GM12864 (cell line): ENCODE data around the gene LEFTY1.
"Not testable (repeated sequence)": the region's sequence is repeated elsewhere in the genome, so short reads cannot be mapped to it uniquely, and the experiment has no call there.

Experiments used
- DNase-seq: peaks from one replicate; pipeline ENCODE4 v3.0.0-alpha.2; 2011; ENCODE audit warnings: low read depth
- H3K4me3 ChIP-seq: 2 replicates; pipeline ENCODE4 v1.5.1; 2011; ENCODE audit warnings: mild to moderate bottlenecking, low read depth, low read length, control low read depth
- TF ChIP-seq, protein P1 (sequence below): IDR thresholded peaks from 2 replicates; pipeline ENCODE4 v1.5.1; 2011; ENCODE audit warnings: low read depth, mild to moderate bottlenecking, moderate library complexity, low read length, control low read depth, inconsistent platforms; ENCODE audit errors: missing control alignments

The LEFTY1 gene

GRCh38 chr1:225896494-225896893 lies 7.5 kb upstream of the LEFTY1 start:
- no peak for DNase-seq
- no peak overlapping the region for H3K4me3 ChIP-seq
- TF ChIP-seq, protein P1, sequence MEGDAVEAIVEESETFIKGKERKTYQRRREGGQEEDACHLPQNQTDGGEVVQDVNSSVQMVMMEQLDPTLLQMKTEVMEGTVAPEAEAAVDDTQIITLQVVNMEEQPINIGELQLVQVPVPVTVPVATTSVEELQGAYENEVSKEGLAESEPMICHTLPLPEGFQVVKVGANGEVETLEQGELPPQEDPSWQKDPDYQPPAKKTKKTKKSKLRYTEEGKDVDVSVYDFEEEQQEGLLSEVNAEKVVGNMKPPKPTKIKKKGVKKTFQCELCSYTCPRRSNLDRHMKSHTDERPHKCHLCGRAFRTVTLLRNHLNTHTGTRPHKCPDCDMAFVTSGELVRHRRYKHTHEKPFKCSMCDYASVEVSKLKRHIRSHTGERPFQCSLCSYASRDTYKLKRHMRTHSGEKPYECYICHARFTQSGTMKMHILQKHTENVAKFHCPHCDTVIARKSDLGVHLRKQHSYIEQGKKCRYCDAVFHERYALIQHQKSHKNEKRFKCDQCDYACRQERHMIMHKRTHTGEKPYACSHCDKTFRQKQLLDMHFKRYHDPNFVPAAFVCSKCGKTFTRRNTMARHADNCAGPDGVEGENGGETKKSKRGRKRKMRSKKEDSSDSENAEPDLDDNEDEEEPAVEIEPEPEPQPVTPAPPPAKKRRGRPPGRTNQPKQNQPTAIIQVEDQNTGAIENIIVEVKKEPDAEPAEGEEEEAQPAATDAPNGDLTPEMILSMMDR: no peak

- no peak overlapping the region for H3K4me3 ChIP-seq
- no peak for DNase-seq
- TF ChIP-seq, protein P1: no peak
Measured at GRCh38 chr1:225892307-225892706, 3.4 kb upstream of the LEFTY1 start.

DNA sequence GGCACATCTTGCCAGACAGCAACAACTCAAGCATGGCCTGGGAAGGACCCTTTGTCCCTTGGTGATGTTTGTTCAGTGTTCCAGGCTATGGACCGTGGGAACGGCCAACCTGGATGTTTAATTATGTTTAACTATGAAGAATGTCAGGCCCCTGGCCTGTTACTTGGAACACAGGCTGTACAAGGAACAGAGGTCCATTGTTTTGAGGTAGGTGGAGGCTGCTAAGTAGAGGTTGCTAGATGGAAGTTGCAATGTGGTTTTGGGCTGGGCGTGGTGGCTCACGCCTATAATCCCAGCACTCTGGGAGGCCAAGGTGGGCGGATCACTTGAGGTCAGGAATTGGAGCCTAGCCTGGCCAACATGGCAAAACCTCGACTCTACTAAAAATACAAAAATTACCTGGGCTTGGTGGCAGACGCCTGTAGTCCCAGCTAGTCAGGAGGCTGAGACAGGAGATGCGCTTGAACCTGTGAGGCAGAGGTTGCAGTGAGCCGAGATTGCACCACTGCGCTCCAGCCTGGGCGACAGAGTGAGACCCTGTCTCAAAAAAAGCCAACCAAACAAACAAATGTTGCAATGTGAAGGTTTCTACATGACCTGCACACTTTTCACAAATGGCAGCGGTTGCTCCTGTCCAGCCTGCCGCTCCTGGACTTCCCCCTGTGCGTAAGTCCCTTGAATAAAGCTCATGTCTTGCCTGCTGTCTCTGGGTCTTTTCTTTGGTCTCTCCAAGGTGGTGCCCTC lies 2.5 kb upstream of the LEFTY1 start:
- TF ChIP-seq, protein P1: no peak
- no peak overlapping the region for H3K4me3 ChIP-seq
- no peak for DNase-seq

GRCh38 chr1:225890346-225891228 lies 1.6 kb upstream of the LEFTY1 start:
- no peak overlapping the region for H3K4me3 ChIP-seq
- TF ChIP-seq, protein P1: no peak

DNA sequence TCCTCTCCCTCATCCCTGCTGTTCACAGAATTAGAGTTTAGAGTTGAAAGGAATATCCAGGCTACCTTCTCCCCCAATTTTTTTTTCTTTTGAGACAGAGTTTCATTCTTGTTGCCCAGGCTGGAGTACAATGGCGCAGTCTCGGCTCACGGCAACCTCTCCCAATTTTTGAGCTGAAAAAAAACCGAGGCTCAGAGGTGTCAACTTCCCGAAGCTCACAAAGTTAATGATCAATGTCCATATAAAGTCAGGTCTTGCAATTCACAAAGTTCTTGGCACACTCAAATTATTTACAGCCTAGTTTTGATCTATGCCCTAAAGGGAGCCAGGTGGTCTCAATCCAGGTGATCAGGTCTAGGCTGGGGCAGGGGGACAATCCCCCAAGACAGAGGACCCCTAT lies 797 bp upstream of the LEFTY1 start:
- TF ChIP-seq, protein P1: no peak
- no peak for DNase-seq
- H3K4me3 ChIP-seq: no peak overlapping the region

More at GRCh38 chr1:225890346-225891228, 1.6 kb upstream of the LEFTY1 start:
- DNase-seq: no peak

DNA sequence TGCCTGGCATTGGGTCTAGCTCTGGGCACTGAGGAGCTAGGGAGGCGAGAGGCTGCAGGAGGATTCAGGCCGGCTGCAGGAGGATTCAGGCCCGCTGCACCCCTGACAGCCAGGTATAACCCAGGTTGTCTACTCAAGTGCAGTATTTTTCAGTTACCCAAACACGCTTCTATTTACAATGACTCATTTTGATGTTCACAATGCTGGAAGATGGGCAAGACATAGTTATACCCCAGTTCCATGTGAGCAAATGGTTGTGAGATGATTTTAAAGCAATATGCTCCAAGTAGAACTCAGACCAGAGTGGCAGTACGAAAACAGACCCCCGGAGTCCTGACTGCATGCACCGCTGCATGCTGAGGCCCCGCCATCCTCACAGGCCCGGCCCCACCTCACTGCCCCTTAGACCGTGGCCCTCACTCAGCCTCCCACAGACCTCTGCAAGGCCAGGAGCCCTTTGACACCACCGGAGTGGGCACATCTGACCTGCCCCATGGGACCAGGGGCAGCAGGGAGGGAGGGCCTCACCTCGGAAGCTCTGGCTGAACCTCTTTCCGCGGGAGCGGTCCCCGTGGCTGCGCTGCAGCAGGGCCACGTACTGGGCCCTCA lies 553 bp downstream of the LEFTY1 start:
- H3K4me3 ChIP-seq: no peak overlapping the region
- TF ChIP-seq, protein P1: no peak
- DNase-seq: no peak

GRCh38 chr1:225887554-225888288 lies 1.2 kb downstream of the LEFTY1 start:
- H3K4me3 ChIP-seq, DNase-seq: not testable (repeated sequence)
